ENCODE results near the gene PAX6. TPM values are rescaled to one million over a fixed set of nuclear protein-coding genes. Genes with fewer than 3 reads are reported as not detected.

The PAX6 gene
- total RNA-seq, 2 donors from 2014 or later: 5.4 to 6.8 TPM

DNA sequence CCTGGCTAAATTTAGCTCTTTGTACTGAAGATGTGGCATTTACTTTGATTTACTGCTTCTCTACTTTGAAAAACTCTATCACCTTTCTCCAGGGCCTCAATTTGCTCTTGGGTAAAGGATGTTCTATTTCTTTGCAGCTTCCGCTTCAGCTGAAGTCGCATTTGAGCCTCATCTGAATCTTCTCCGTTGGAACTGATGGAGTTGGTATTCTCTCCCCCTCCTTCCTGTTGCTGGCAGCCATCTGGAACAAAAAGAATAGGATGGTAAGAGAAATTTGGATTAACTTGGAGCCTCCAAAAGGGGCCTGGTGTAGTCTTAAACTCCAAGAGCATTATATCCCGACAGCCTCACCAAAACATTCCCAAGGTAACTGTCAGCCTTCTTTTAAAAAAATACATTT is 16.6 kb downstream of the PAX6 start:
- H3K27me3 ChIP-seq (ENCODE audit: control insufficient read depth, insufficient read depth, low read length, poor library complexity, severe bottlenecking): peaks cover 57% of the 10 kb centered on the region
- H3K9me3 ChIP-seq (ENCODE audit: control insufficient read depth, low read length): no peaks in the 10 kb centered on the region
- TF ChIP-seq, protein P1, sequence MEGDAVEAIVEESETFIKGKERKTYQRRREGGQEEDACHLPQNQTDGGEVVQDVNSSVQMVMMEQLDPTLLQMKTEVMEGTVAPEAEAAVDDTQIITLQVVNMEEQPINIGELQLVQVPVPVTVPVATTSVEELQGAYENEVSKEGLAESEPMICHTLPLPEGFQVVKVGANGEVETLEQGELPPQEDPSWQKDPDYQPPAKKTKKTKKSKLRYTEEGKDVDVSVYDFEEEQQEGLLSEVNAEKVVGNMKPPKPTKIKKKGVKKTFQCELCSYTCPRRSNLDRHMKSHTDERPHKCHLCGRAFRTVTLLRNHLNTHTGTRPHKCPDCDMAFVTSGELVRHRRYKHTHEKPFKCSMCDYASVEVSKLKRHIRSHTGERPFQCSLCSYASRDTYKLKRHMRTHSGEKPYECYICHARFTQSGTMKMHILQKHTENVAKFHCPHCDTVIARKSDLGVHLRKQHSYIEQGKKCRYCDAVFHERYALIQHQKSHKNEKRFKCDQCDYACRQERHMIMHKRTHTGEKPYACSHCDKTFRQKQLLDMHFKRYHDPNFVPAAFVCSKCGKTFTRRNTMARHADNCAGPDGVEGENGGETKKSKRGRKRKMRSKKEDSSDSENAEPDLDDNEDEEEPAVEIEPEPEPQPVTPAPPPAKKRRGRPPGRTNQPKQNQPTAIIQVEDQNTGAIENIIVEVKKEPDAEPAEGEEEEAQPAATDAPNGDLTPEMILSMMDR (conservative IDR thresholded peaks at IDR 0.05): no peak
- no peak for DNase-seq
- no peak overlapping the region for H3K27ac ChIP-seq (ENCODE audit: low read depth, low read length)
- peaks cover 4% of the 10 kb centered on the region for H3K4me1 ChIP-seq (ENCODE audit: control insufficient read depth, insufficient read depth, low read length)
- WGBS, 2 experiments (ENCODE audit: insufficient coverage in 1 of 2, insufficient read length in 1 of 2): 86% methylated on average over 4 of the region's 4 CpGs; no CpG with 5 or more reads in 1 of the 2 experiments
- H3K27ac Mint-ChIP-seq: no peak overlapping the region
- H3K4me3 ChIP-seq (ENCODE audit: low read length): no peak overlapping the region
- peaks cover 88% of the 10 kb centered on the region for H3K27me3 Mint-ChIP-seq (ENCODE audit: insufficient read depth)
- H3K36me3 ChIP-seq (ENCODE audit: control insufficient read depth, insufficient read depth, low read length): peaks cover 69% of the 10 kb centered on the region
- H3K36me3 Mint-ChIP-seq (ENCODE audit: low read depth): peaks cover 5% of the 10 kb centered on the region
- peaks cover 10% of the 10 kb centered on the region for H3K4me1 Mint-ChIP-seq
- no peaks in the 10 kb centered on the region for H3K9me3 Mint-ChIP-seq
- no peak overlapping the region for H3K9ac ChIP-seq (ENCODE audit: extremely low read depth, low read length, poor library complexity, severe bottlenecking)
- H3K4me3 Mint-ChIP-seq: no peak overlapping the region

DNA sequence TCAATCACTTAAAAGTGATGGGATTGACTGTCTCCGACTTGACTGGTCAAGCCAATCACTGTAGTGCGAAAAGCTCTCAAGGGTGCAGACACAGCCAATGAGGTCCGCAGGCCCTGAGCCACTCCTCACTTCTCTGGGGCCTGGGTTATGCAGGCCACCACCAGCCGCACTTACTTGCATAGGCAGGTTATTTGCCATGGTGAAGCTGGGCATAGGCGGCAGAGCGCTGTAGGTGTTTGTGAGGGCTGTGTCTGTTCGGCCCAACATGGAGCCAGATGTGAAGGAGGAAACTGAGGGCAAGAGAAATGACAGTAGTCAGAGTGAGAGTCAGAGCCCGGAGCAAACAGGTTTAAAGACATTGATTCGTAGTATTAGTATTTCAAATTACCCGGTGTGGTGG is 17.9 kb downstream of the PAX6 start:
- Histone ChIP-seq H3K36me3 (ENCODE audit: control insufficient read depth, insufficient read depth, low read length) (peaks cover 82% of the 10 kb centered on the region), H3K4me1 (ENCODE audit: control insufficient read depth, insufficient read depth, low read length) (peaks cover 2% of the 10 kb centered on the region), H3K27me3 (ENCODE audit: control insufficient read depth, insufficient read depth, low read length, poor library complexity, severe bottlenecking) (peaks cover 44% of the 10 kb centered on the region), H3K4me3 (ENCODE audit: low read length) (no peak overlapping the region), H3K9me3 (ENCODE audit: control insufficient read depth, low read length) (no peaks in the 10 kb centered on the region), H3K27ac (ENCODE audit: low read depth, low read length) (no peak overlapping the region), H3K9ac (ENCODE audit: extremely low read depth, low read length, poor library complexity, severe bottlenecking) (no peak overlapping the region)
- Mint-ChIP-seq H3K27me3 (ENCODE audit: insufficient read depth) (peaks cover 76% of the 10 kb centered on the region), H3K4me3 (no peak overlapping the region), H3K9me3 (no peaks in the 10 kb centered on the region), H3K4me1 (peaks cover 8% of the 10 kb centered on the region), H3K36me3 (ENCODE audit: low read depth) (peaks cover 5% of the 10 kb centered on the region), H3K27ac (no peak overlapping the region)
- TF ChIP-seq, protein P1 (conservative IDR thresholded peaks at IDR 0.05): no peak
- DNase-seq: no peak
- WGBS, 2 experiments (ENCODE audit: insufficient coverage in 1 of 2, insufficient read length in 1 of 2): 89 to 100% methylated on average over 6 to 10 of the region's 10 CpGs

DNA sequence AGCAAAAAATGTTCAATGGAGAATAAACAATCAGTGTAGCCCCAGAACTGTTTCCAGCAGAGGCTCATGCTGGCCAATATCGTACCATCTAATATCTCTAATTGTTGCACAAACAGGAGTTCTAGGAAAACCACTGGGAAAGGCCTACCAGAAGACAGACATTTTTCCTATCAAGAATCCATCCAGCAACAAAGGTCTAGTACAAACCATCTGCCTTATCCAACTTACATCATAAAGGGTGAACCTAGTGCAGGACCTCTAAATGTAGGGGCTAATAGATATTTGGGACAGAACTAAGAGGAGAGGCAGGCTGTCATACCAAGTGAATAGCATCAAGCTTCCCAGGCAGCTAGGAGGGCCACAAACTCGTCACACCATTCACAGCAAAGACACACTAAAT is 18.7 kb downstream of the PAX6 start:
- TF ChIP-seq, protein P1 (conservative IDR thresholded peaks at IDR 0.05): no peak
- Mint-ChIP-seq H3K4me3 (no peak overlapping the region), H3K36me3 (ENCODE audit: low read depth) (peaks cover 5% of the 10 kb centered on the region), H3K4me1 (peaks cover 8% of the 10 kb centered on the region), H3K27ac (no peak overlapping the region), H3K9me3 (no peaks in the 10 kb centered on the region), H3K27me3 (ENCODE audit: insufficient read depth) (peaks cover 68% of the 10 kb centered on the region)
- H3K36me3 ChIP-seq (ENCODE audit: control insufficient read depth, insufficient read depth, low read length): peaks cover 88% of the 10 kb centered on the region
- DNase-seq: no peak
- H3K4me3 ChIP-seq (ENCODE audit: low read length): no peak overlapping the region
- no peaks in the 10 kb centered on the region for H3K9me3 ChIP-seq (ENCODE audit: control insufficient read depth, low read length)
- peaks cover 36% of the 10 kb centered on the region for H3K27me3 ChIP-seq (ENCODE audit: control insufficient read depth, insufficient read depth, low read length, poor library complexity, severe bottlenecking)
- WGBS, 2 experiments (ENCODE audit: insufficient coverage in 1 of 2, insufficient read length in 1 of 2): 85 to 100% methylated on average over 1 to 2 of the region's 2 CpGs
- H3K4me1 ChIP-seq (ENCODE audit: control insufficient read depth, insufficient read depth, low read length): no peaks in the 10 kb centered on the region
- H3K27ac ChIP-seq (ENCODE audit: low read depth, low read length): no peak overlapping the region
- no peak overlapping the region for H3K9ac ChIP-seq (ENCODE audit: extremely low read depth, low read length, poor library complexity, severe bottlenecking)

All from endodermal cell (in vitro differentiated cells).